ENCODE data around the gene RTN4. TPM values are rescaled to one million over a fixed set of nuclear protein-coding genes. Genes with fewer than 3 reads are reported as not detected.

The RTN4 gene
- total RNA-seq, 4 donors from 2014 or later = 119 to 205 (median 154) TPM

DNA sequence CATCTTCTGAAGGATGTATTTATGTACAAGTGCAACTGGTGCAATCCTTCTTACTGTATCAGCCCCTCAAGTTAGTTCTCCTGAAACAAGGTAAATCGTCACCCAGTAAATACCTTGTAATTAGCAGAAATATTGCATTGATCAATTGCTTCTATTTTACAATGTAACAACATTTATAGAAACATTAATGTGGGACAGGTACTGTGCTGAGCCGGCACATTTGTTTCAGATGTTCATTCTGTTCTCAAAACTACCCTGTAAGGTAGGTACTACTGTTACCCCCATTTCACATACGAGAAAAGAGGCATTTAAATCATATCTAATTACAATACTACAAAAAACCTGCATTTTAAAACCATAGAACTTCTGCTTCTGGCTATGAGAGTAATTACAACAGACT, 19.5 kb downstream of the RTN4 start:
- H3K36me3 ChIP-seq = no peaks in the 10 kb centered on the region
- H3K27ac ChIP-seq = no peak overlapping the region
- no peaks in the 10 kb centered on the region for H3K27me3 ChIP-seq
- peaks cover 0 to 12% of the 10 kb centered on the region in 2 donors for H3K4me1 ChIP-seq
- DNase-seq = no peak
- H3K9me3 ChIP-seq = no peaks in the 10 kb centered on the region
- H3K4me3 ChIP-seq = no peak overlapping the region
- TF ChIP-seq, protein P1, sequence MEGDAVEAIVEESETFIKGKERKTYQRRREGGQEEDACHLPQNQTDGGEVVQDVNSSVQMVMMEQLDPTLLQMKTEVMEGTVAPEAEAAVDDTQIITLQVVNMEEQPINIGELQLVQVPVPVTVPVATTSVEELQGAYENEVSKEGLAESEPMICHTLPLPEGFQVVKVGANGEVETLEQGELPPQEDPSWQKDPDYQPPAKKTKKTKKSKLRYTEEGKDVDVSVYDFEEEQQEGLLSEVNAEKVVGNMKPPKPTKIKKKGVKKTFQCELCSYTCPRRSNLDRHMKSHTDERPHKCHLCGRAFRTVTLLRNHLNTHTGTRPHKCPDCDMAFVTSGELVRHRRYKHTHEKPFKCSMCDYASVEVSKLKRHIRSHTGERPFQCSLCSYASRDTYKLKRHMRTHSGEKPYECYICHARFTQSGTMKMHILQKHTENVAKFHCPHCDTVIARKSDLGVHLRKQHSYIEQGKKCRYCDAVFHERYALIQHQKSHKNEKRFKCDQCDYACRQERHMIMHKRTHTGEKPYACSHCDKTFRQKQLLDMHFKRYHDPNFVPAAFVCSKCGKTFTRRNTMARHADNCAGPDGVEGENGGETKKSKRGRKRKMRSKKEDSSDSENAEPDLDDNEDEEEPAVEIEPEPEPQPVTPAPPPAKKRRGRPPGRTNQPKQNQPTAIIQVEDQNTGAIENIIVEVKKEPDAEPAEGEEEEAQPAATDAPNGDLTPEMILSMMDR (IDR thresholded peaks at IDR 0.05) = no peak
- no peak for TF ChIP-seq POLR2A (IDR thresholded peaks at IDR 0.05)
- intact Hi-C loops (cut with DNase I; ENCODE audit: low total_unique reads) = no loop called here

DNA sequence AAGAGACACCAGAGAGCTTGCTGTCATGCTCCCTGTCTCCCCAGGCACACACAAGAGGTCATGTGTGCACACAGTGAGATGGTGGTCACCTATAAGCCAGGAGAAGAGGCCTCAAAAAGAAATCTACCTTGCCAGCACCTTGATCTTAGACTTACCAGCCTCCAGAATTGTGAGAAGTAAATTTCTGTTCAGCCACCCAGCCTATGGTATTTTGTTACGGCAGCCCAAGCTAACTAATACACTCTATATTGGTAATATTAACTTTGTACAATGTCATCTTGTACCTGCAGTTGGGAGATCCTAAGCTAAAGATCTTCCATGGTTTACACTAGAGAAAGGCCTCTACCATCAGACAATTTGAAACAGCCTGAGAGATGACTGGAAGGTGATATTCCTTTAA, 21.2 kb downstream of the RTN4 start:
- intact Hi-C loops (cut with DNase I; ENCODE audit: low total_unique reads) = no loop called here
- TF ChIP-seq POLR2A (IDR thresholded peaks at IDR 0.05) = no peak
- Histone ChIP-seq H3K4me1 (peaks cover 0 to 12% of the 10 kb centered on the region in 2 donors), H3K4me3 (no peak overlapping the region), H3K9me3 (no peaks in the 10 kb centered on the region), H3K27ac (no peak overlapping the region), H3K27me3 (no peaks in the 10 kb centered on the region), H3K36me3 (no peaks in the 10 kb centered on the region)
- no peak for DNase-seq

DNA sequence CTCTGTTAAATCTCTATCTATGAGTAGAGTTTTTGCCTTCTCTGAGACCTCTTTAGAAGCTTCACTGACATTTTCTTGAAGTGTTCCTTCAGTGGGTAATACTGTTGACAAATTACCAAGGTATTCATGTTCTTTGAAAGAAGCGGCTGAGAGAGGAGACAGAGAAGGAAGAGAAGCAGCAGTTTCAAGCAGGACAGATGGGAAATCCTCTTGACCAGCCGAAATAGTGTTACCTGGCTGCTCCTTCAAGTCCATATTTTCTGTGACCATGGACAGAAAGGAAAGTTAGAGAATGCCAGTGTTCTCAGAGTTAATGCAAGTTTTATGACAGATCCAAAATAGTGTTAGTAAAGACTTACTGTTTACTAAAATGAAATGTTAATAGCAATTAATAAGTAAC, 23.0 kb downstream of the RTN4 start:
- no peaks in the 10 kb centered on the region for H3K9me3 ChIP-seq
- DNase-seq = no peak
- no peak for TF ChIP-seq POLR2A (IDR thresholded peaks at IDR 0.05)
- TF ChIP-seq, protein P1 (IDR thresholded peaks at IDR 0.05) = no peak
- H3K4me1 ChIP-seq = peaks cover 0 to 12% of the 10 kb centered on the region in 2 donors
- H3K27me3 ChIP-seq = no peaks in the 10 kb centered on the region
- H3K36me3 ChIP-seq = no peaks in the 10 kb centered on the region
- H3K4me3 ChIP-seq = no peak overlapping the region
- intact Hi-C loops (cut with DNase I; ENCODE audit: low total_unique reads) = no loop called here
- H3K27ac ChIP-seq = no peak overlapping the region

DNA sequence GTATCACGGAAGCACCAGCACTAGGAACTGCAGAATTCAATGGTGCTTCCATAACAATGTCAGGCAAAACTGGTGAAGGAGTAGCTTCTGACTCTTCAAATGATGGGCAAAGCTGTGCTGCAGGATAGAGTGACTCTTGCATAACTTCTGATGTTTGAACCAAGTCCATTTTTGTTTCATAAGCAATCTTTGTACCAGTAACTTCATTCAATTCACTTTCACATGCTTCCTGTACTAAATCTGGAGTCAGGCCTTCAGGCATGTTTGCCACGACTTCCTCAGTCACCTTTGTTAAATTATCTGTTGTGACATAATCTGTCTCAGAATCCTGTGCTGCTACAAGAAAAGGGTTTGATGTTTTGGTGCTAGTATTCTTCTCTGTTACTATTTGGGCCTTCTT, 24.0 kb downstream of the RTN4 start:
- intact Hi-C loops (cut with DNase I; ENCODE audit: low total_unique reads) = no loop called here
- Histone ChIP-seq H3K4me1 (peaks cover 0 to 8% of the 10 kb centered on the region in 2 donors), H3K27me3 (no peaks in the 10 kb centered on the region), H3K4me3 (no peak overlapping the region), H3K27ac (no peak overlapping the region), H3K9me3 (no peaks in the 10 kb centered on the region), H3K36me3 (no peaks in the 10 kb centered on the region)
- no peak for DNase-seq
- TF ChIP-seq POLR2A (IDR thresholded peaks at IDR 0.05) = no peak
- TF ChIP-seq, protein P1 (IDR thresholded peaks at IDR 0.05) = no peak

DNA sequence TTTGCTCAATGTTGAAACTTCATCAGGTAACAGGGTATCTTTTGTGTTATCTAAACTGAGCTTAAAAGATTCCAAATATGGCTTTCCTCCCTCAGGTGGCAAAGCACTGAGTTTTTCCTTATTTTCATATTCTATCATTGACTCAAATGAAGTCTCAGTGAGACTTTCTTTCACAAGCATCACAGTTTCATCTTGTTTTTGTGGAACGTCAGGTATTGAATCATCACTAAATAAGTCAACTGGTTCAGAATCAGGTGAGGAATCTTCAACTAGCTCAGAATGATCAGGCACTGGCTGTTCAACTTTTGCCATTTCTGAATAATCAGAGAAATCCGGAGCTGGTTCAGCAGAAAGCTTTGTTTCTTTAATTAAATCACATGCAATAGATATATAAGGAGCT, 24.6 kb downstream of the RTN4 start:
- intact Hi-C loops (cut with DNase I; ENCODE audit: low total_unique reads) = no loop called here
- Histone ChIP-seq H3K27me3 (no peaks in the 10 kb centered on the region), H3K27ac (no peak overlapping the region), H3K4me3 (no peak overlapping the region), H3K4me1 (peaks cover 0 to 6% of the 10 kb centered on the region in 2 donors), H3K9me3 (no peaks in the 10 kb centered on the region), H3K36me3 (no peaks in the 10 kb centered on the region)
- no peak for DNase-seq
- TF ChIP-seq, protein P1 (IDR thresholded peaks at IDR 0.05) = no peak
- no peak for TF ChIP-seq POLR2A (IDR thresholded peaks at IDR 0.05)

DNA sequence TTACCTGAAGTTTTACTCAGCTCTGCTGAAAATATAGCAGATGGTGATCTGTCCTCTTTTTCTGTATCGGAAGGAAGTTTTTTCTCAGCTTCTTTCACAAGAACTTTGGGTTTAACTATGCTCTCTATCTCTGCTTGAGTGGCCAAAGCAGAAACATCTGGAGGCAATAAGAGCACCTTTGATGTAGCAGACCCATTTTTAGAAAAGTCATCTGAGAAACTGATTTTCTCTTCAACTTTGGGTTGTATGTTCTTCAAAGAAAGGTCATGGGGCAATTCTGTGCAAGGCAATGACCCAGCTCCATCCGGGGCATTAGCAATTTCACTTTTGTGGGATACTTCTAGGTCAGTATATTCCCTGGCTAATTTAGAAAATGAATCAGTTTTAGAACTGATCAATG, 25.2 kb downstream of the RTN4 start:
- Histone ChIP-seq H3K4me1 (peaks cover 0 to 6% of the 10 kb centered on the region in 2 donors), H3K9me3 (no peaks in the 10 kb centered on the region), H3K27ac (no peak overlapping the region)

More for the DNA sequence above, 25.2 kb downstream of the RTN4 start:
- no peaks in the 10 kb centered on the region for H3K27me3 ChIP-seq
- DNase-seq = no peak
- intact Hi-C loops (cut with DNase I; ENCODE audit: low total_unique reads) = no loop called here
- no peak overlapping the region for H3K4me3 ChIP-seq
- TF ChIP-seq, protein P1 (IDR thresholded peaks at IDR 0.05) = no peak
- no peak for TF ChIP-seq POLR2A (IDR thresholded peaks at IDR 0.05)
- no peaks in the 10 kb centered on the region for H3K36me3 ChIP-seq

Data from uterus (tissue), 4 donors.